SH-SY5Y (cell line): ENCODE measurements around the gene UBE2C.

Source experiments
- GATA2 ChIP-seq: IDR thresholded peaks from 2 replicates; pipeline ENCODE4 v1.6.1; 2011; ENCODE audit warnings: mild to moderate bottlenecking, low read depth, low read length
- GATA3 ChIP-seq: IDR thresholded peaks from 2 replicates; pipeline ENCODE4 v1.6.1; 2011; ENCODE audit warnings: low read depth, mild to moderate bottlenecking, low read length, moderate library complexity

The UBE2C gene

GRCh38 chr20:45788351-45788750 is 24.1 kb upstream of the UBE2C start:
- TF ChIP-seq GATA3 (no peak), GATA2 (no peak)

GRCh38 chr20:45792317-45793118 is 19.9 kb upstream of the UBE2C start:
- TF ChIP-seq GATA2 (no peak), GATA3 (no peak)

- TF ChIP-seq GATA3: no peak
- TF ChIP-seq GATA2: no peak
Observed at GRCh38 chr20:45796337-45797065, 15.9 kb upstream of the UBE2C start.

GRCh38 chr20:45798935-45799642 is 13.4 kb upstream of the UBE2C start:
- TF ChIP-seq GATA2: no peak
- TF ChIP-seq GATA3: no peak

GRCh38 chr20:45801851-45802250 is 10.6 kb upstream of the UBE2C start:
- TF ChIP-seq GATA2 (no peak), GATA3 (no peak)

- no peak for TF ChIP-seq GATA3
- no peak for TF ChIP-seq GATA2
Observed at GRCh38 chr20:45810191-45810970, 2.1 kb upstream of the UBE2C start.

GRCh38 chr20:45813006-45813340 is 529 bp downstream of the UBE2C start:
- TF ChIP-seq GATA3 (no peak), GATA2 (no peak)

- TF ChIP-seq GATA2 (no peak), GATA3 (no peak)
Observed at GRCh38 chr20:45813489-45813888, 1.0 kb downstream of the UBE2C start.

- TF ChIP-seq GATA3 (no peak), GATA2 (no peak)
Observed at GRCh38 chr20:45814314-45814713, 1.9 kb downstream of the UBE2C start.

- no peak for TF ChIP-seq GATA3
- TF ChIP-seq GATA2: no peak
Observed at GRCh38 chr20:45816951-45817350, 4.5 kb downstream of the UBE2C start.

GRCh38 chr20:45817376-45818194 is 5.1 kb downstream of the UBE2C start:
- TF ChIP-seq GATA2 (peak; percentile 18; the same call in 1 of the 2 replicates), GATA3 (no peak)

- TF ChIP-seq GATA3: no peak
- no peak for TF ChIP-seq GATA2
Observed at GRCh38 chr20:45818239-45818638, 5.8 kb downstream of the UBE2C start.

- TF ChIP-seq GATA3 (no peak), GATA2 (no peak)
Observed at GRCh38 chr20:45819466-45819865, 7.0 kb downstream of the UBE2C start.
